Parietal lobe (tissue), 2 donors: ENCODE measurements around the gene BABAM2. TPM values are rescaled to one million over a fixed set of nuclear protein-coding genes. Genes with fewer than 3 reads are reported as not detected.

Source experiments
- small RNA-seq: library from RNA; depleted of rRNA; stranded (forward); fragments of <200 nt; gene quantifications from one replicate; pipeline ENCODE3, GENCODE V24; 2014; ENCODE audit warnings: low replicate concordance
- total RNA-seq: library from RNA; depleted of rRNA; stranded (reverse); fragments of >200 nt; gene quantifications from one replicate; pipeline ENCODE4 v1.2.3, GENCODE V29; 2014

The BABAM2 gene
- 26.3 TPM for total RNA-seq

GRCh38 chr2:27890146-27890923, at the start of gene BABAM2, which contains the start of gene RBKS:
Gene BABAM2 (plus strand): TSS chr2:27890729. CDS start chr2:27894557, 3,828 bp downstream.
Gene RBKS (minus strand): TSS chr2:27890387. CDS start chr2:27890345, 42 bp downstream.

Small RNA genes within 50 kb of the gene (small RNA-seq; reads per million reads assigned to genes)
- gene MIR4263 (not detected), gene RF02271 (not detected)

Other genes with a start within 250 kb of the BABAM2 start
- gene SUPT7L, start 227.1 kb upstream of the BABAM2 start, total RNA-seq = 46.0 TPM
- 36.6 TPM for gene SLC4A1AP, start 226.8 kb upstream of the BABAM2 start, total RNA-seq
- gene MRPL33, start 119.0 kb upstream of the BABAM2 start, total RNA-seq = 54.5 TPM
- gene RBKS, start 342 bp upstream of the BABAM2 start, total RNA-seq = 2.5 TPM